HG02571 (cell line): ENCODE measurements around the gene MYOM3.

Source experiments
- ATAC-seq: cut with Tn5 transposase; IDR thresholded peaks from one replicate; pipeline ENCODE4 v1.9.1; 2021; ENCODE audit warnings: mild to moderate bottlenecking, moderate library complexity; ENCODE audit not compliant: unreplicated experiment

MYOM3 gene

GRCh38 chr1:24117722-24118409 is 5.9 kb upstream of the MYOM3 start:
- ATAC-seq: no peak

- no peak for ATAC-seq
Observed at GRCh38 chr1:24117132-24117531, 5.2 kb upstream of the MYOM3 start.

GRCh38 chr1:24114753-24115152 is 2.8 kb upstream of the MYOM3 start:
- ATAC-seq: no peak

- ATAC-seq: no peak
Observed at GRCh38 chr1:24113641-24114033, 1.7 kb upstream of the MYOM3 start.

GRCh38 chr1:24111262-24111995 is 506 bp downstream of the MYOM3 start:
- no peak for ATAC-seq

GRCh38 chr1:24110642-24111261 is 1.2 kb downstream of the MYOM3 start:
- no peak for ATAC-seq

- ATAC-seq: no peak
Observed at GRCh38 chr1:24109686-24110475, 2.1 kb downstream of the MYOM3 start.

GRCh38 chr1:24109166-24109483 is 2.8 kb downstream of the MYOM3 start:
- ATAC-seq: no peak

- no peak for ATAC-seq
Observed at GRCh38 chr1:24108334-24109165, 3.4 kb downstream of the MYOM3 start.

GRCh38 chr1:24107462-24108138 is 4.3 kb downstream of the MYOM3 start:
- ATAC-seq: no peak

- no peak for ATAC-seq
Observed at GRCh38 chr1:24105368-24106160, 6.4 kb downstream of the MYOM3 start.

- ATAC-seq: no peak
Observed at GRCh38 chr1:24104854-24105253, 7.1 kb downstream of the MYOM3 start.

GRCh38 chr1:24103879-24104278 is 8.1 kb downstream of the MYOM3 start:
- no peak for ATAC-seq

- ATAC-seq: no peak
Observed at GRCh38 chr1:24103408-24103807, 8.5 kb downstream of the MYOM3 start.

GRCh38 chr1:24102961-24103360 is 9.0 kb downstream of the MYOM3 start:
- ATAC-seq: no peak

GRCh38 chr1:24101796-24102586 is 9.9 kb downstream of the MYOM3 start:
- no peak for ATAC-seq

GRCh38 chr1:24100945-24101737 is 10.8 kb downstream of the MYOM3 start:
- no peak for ATAC-seq
